ENCODE results near the gene ZNF597.

- TF ChIP-seq POLR2A (IDR thresholded peaks at IDR 0.05; ENCODE audit: low read depth, low read length): no peak
- TF ChIP-seq ZNF217 (IDR thresholded peaks at IDR 0.05): no peak
- no peak for TF ChIP-seq HDAC2 (IDR thresholded peaks at IDR 0.05)
- no peak for TF ChIP-seq CTCF (IDR thresholded peaks at IDR 0.05 in 2 of 3, conservative IDR thresholded peaks at IDR 0.05 in 1 of 3; ENCODE audit: control insufficient read depth in 2 of 3, extremely low read depth in 1 of 3, insufficient read depth in 1 of 3, low read depth in 3 of 3, low read length in 3 of 3)
- TF ChIP-seq EZH2 (IDR thresholded peaks at IDR 0.05; ENCODE audit: borderline replicate concordance, control insufficient read depth, low read depth, low read length): no peak
- TF ChIP-seq HDGF (IDR thresholded peaks at IDR 0.05): no peak
- TF ChIP-seq BCLAF1 (IDR thresholded peaks at IDR 0.05): no peak
- no peak for TF ChIP-seq CHD2 (IDR thresholded peaks at IDR 0.05; ENCODE audit: borderline replicate concordance, low read depth, low read length)
- TF ChIP-seq ZZZ3 (IDR thresholded peaks at IDR 0.05; ENCODE audit: control insufficient read depth, insufficient read length, low read depth): no peak
- no peak for TF ChIP-seq MLLT1 (IDR thresholded peaks at IDR 0.05)
- TF ChIP-seq TCF12 (IDR thresholded peaks at IDR 0.05; ENCODE audit: low read depth, low read length): no peak
- no peak for TF ChIP-seq RFX5 (IDR thresholded peaks at IDR 0.05; ENCODE audit: low read depth, low read length)
- TF ChIP-seq SMC3 (IDR thresholded peaks at IDR 0.05; ENCODE audit: borderline replicate concordance, low read length): no peak
Measured at GRCh38 chr16:3469736-3470135, 26.4 kb upstream of the ZNF597 start.
